ENCODE measurements around the gene FNDC3B.

The FNDC3B gene

GRCh38 chr3:172138193-172138537, 98.8 kb downstream of the FNDC3B start:
- no peak for DNase-seq

- peak in 1 of 5 donors; percentile 57 for DNase-seq
These were observed 99.6 kb downstream of the FNDC3B start for GRCh38 chr3:172138792-172139507.

DNA sequence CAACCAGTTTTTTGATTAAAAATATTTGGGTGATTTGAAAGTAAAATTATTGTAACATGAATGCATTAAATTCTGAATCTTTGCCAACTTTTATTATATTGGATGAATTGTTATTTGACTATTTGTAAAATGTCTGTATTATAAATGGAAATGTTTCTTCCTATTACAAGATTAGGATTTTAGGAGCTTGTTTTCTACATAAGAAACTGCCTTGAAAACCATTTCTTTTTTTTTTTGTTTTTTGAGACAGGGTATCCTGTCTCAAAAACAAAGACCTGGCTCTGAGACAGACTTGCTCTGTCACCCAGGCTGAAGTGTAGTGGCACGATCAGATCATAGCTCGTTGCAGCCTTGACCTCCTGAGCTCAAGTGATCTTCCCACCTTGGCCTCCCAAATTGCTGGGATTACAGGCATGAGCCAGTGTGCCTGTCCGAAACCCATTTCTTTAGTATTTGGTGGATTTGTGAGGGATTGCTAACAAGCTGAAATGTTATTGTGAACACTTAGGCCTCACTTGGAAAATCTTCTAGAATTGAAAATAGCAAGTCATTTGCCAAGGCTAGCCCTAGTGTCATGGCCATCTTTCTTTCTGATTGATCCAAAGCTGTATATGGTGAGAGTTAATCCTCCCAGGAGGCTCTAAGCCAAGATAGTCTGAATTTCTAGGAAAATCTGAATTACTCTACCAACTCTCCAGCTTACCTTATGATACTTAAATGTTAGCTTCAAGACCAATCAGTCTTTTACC, 100.3 kb downstream of the FNDC3B start:
- no peak for DNase-seq

GRCh38 chr3:172140499-172141391, 101.4 kb downstream of the FNDC3B start:
- peak in 1 of 5 donors; percentile 41 for DNase-seq

GRCh38 chr3:172142051-172142863, 102.9 kb downstream of the FNDC3B start:
- no peak for DNase-seq

- DNase-seq = no peak
These were observed 103.6 kb downstream of the FNDC3B start for GRCh38 chr3:172142864-172143451.

GRCh38 chr3:172143739-172144497, 104.5 kb downstream of the FNDC3B start:
- DNase-seq = no peak

DNA sequence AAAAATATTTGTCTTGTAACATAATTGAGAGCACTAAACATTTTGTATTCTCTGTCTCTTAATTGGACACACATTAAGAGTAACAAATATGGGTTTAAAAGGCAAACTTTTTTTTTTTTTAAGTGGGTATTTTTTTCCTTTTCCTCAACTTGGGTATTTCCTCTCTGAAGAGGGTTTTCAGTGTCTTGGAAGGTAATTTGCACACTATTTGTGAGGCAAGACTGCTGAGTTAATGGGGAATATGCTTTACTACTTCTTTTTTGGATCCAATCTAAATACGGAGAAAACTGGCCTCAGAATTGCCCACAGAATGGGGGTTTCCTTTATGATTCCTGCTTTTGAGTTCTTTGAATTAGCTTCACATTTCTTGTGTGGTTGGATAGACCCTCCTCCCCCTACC, 105.2 kb downstream of the FNDC3B start:
- no peak for DNase-seq

- DNase-seq = no peak
These were observed 105.8 kb downstream of the FNDC3B start for GRCh38 chr3:172145031-172145686.

DNA sequence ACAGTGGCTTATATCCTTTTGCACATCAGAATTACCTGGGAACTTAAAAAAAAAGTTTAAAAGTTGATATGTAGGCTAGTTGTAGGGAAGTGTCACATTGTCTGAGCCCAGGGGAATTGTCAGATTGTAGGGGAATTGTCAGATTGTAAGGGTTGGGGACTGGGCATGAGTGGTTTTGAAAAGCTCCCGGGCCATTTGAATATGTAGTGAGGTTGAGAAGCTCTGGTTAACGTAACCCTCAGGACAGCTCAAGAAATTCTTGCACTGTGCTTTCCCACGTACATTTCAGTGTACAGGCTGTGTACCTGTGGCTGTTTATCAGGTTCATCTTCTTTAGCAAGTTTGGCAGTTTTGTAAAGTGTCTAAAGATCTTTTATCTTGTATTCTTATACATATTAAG, 107.0 kb downstream of the FNDC3B start:
- no peak for DNase-seq

GRCh38 chr3:172147113-172147818, 107.9 kb downstream of the FNDC3B start:
- DNase-seq = no peak

DNA sequence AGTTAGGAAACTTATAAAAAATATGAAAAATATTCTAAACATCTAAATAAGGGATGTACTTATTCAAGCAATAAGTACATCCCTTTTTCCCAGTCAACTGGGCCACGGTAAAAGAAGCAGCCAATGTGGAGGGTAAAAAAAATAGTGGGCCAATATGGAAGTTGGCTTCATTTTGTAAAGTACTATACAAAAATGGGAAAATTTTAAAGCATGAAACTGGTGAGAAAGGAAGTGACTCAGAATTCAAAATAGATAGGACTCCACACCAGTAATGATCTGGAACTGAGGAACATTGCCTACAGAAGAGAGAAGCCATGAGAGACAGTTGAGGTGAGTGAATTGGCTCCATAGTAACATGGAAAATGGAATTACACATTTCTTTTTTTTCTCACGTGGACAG, 108.9 kb downstream of the FNDC3B start:
- no peak for DNase-seq

DNA sequence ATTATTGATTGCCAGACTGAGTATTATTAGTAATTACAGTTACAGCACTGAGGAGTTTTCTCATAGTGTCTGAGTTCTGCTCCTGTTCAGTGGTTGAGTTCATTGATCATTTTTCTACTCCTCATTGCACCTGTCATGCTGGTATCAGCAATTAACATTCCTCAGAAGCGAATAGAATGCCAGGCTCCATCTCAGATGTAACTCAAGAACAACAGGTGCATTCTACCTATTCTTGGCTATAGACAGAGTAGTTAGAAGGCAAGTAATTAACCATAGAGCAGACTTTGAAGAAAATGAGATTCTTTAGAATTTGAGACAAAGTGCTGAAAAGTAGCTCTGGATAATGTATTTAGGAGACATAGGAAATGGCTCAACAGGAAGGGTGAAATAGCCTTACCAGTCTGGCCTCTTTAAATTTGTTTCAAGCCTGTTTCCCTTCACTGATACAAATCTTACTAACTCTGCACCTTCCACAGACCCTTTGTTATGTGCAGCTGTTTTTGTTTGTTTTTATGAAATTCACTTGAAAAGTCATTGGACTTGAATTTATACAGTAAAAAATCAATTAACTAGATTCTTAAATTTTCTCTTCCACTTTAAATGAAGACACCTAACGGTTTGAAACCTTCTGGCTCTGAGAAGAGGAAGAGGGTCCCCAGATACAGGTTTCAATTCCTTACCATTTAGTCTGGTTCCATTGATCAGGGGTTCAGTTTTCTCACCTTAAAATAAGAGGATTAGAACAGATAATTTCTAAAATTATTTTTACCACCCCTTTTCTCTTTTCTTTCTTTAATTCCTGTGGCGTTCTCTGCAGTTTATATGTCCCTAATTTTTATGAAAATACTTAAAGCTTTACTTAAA, 109.6 kb downstream of the FNDC3B start:
- no peak for DNase-seq

GRCh38 chr3:172150268-172150667, 110.9 kb downstream of the FNDC3B start:
- DNase-seq = no peak

- DNase-seq = no peak
These were observed 111.7 kb downstream of the FNDC3B start for GRCh38 chr3:172150913-172151650.

DNA sequence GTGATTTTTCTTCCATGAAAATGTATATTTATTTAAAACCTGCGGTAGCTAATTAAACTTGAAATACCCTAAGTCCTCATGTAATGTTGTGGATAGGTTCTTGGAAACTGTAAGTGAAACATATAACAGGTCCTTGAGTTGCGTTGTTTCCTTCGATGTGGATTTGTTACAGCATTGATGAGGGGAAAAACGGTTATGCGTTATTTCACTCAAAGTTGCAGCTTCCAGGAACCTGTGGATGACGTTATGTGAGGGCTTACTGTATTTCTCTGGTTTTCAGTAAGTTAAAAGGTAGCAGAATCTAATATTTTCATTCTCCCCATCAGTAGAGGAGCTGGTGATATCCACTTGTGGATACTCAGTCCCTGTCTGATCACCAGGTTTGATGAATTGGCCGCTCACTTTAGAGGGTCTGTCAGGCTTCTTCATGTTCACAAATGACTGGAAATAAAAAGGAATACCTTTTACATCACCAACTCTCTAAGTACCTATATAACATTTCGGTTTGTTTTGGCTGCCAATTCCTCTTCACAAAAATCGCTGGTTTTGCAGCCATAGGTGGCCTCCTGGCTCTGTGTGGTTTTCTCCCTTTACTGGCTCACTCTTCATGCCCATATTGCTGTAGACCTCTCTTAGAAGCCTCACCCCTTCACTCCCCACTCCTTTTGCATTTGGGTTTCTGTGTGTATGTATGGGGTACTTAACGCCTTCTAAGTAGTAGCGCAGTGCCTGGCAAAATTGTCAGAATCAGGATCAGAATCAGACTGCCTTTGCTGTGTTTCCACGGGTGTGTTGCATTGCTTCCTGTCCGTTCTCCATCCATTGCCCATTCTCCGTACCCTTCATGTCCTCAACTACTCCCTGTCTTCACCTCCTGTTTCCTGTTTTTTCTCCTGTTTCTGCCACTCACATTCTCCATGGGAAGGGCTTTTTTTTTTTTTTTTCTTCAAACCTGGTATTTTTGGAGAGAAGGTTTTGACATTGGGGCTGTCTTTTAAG, 112.6 kb downstream of the FNDC3B start:
- DNase-seq = peak in 1 of 5 donors; percentile 54

GRCh38 chr3:172152874-172153273, 113.5 kb downstream of the FNDC3B start:
- DNase-seq = no peak

Data from T-helper 1 cell (primary cell).